IPS-NIHi7 (cell line): ENCODE results near the gene TM9SF2.

Experiments
- DNase-seq: peaks from one replicate; pipeline ENCODE4 v3.0.0; 2012; ENCODE audit warnings: mixed read lengths; ENCODE audit errors: extremely low spot score

TM9SF2 gene

DNA sequence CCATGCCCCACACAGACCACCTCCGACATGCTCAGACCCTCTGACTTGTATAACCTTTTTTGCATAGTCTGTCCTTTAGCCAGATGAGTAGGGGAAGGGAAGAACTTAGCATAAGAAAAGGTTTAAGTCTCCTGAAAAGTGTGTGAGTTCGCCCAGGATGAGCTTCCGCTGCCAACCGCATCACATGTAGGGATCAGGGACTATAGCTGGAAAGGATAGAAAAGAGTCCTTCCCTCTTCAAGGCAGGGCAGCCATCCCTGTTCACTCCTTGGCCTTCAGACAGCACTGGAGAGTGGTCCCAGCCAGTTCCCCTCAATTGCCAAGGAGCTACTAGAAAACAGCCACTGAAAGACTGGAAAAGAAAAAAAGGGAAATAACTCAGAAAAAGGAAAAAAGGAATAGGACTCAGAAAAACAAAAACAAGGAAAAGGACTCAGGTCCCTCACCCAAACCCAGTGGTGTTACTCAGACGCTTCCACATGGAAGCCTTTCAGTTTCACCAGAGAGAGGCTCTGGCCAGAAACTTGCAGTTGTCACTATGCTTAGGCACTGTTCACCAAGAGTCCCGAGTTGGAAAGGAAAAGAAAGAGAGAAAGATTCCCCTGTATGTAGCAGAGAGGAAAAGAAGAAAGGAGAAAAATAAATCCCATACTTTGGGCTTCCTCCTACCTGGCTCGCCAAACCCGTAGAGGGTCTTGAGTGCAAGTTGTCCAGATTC lies 5.6 kb upstream of the TM9SF2 start:
- no peak for DNase-seq

- no peak for DNase-seq
These were observed 4.8 kb upstream of the TM9SF2 start for GRCh38 chr13:99496184-99497142.

- peak; percentile 100 for DNase-seq
These were observed 2.8 kb upstream of the TM9SF2 start for GRCh38 chr13:99498171-99499161.

DNA sequence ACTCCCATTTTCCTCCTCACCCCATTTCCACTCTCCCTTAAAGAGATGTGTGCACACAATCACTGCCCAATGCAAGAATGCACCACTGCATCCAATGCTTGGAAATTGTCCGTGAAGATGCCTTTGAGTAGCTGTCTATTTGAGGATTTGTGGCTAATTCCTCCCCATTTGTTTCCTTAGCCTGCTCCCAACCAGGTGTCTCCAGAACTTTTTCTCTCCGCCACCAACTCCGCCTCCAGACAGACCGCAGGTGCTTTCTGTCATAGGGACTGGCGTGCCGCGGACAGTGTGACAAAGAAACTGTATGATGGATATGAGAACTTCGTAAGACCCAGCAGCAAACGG lies 461 bp upstream of the TM9SF2 start:
- DNase-seq = no peak

- DNase-seq = no peak
These were observed 603 bp downstream of the TM9SF2 start for GRCh38 chr13:99501848-99502301.

- DNase-seq = no peak
These were observed 4.6 kb downstream of the TM9SF2 start for GRCh38 chr13:99505814-99506269.

DNA sequence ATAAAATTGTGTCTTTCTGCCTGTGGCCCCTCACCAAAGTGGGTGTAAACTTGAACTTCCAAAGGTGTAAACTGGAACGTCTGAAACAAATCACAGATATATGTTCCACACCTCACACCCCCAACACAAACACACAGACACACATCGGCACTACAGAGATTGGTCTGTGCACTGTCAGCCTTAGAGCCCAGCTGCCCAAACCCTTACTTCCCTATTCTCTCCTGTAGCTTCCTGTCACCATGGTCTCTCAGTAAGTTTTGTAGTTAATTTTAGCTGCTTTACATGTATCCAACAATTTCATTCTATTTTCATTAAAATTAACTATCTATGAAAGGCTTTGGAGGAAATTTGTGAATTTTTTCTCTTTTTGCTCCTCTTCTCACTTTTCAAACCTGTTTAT lies 5.4 kb downstream of the TM9SF2 start:
- DNase-seq = no peak

GRCh38 chr13:99507054-99507453 lies 5.8 kb downstream of the TM9SF2 start:
- DNase-seq = no peak

GRCh38 chr13:99507551-99507950 lies 6.3 kb downstream of the TM9SF2 start:
- no peak for DNase-seq

- no peak for DNase-seq
These were observed 6.7 kb downstream of the TM9SF2 start for GRCh38 chr13:99507986-99508385.

- DNase-seq = no peak
These were observed 8.2 kb downstream of the TM9SF2 start for GRCh38 chr13:99509479-99509878.

DNA sequence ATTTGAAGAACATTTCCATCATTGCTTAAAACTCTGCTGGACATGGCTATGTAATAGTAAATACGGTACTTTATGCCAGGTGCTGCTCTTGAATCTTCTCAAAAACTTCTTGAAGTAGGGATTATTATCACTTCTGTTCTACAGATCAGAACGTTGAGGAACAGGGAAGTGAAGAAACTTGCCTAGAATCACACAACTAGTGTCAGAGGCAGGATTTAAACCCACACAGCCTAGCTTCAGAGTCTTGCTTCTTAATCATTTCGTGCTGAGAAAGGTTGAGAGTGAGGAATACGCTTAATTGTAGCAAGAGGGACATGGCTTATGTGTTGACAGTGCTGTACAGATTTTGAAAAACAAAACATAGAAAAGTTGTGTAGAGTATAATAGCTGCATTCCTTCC lies 13.5 kb downstream of the TM9SF2 start:
- DNase-seq = no peak

DNA sequence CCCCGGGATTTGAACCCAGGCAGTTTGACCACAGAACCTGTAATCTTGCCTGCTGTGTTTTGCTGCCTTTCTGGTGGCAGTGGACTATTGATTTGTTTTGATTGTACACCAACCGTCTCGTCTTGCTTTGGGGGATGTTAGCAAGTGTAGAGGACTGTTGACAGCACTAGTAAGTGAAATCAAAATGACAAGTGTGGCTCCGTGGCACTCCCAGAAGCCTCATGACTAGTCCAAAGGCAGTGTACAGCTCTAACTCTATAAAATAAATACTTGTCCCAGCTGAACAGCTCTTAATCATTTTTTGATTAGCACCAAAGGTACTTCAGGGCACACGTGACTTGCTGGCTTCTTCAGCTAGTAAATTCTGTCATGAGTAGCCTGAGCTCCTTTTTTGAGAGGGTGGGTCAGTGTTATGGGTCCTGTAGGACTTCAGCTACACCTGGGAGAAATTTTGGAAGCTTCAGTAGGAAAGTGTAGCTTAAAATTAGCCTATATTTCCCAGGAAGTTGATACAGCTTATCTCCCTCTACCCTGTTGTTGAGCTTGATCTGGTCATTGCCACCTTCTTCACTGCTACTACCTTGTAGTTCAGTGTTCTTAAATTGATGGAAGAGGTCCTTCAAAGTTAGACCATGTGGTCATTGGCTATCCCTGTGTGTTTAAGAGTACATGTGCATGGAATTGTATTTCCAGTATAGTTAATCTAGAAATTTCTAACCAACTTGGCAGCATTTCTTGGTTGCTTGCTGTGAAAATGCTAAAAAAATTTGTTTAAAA lies 15.1 kb downstream of the TM9SF2 start:
- no peak for DNase-seq

- no peak for DNase-seq
These were observed 16.3 kb downstream of the TM9SF2 start for GRCh38 chr13:99517577-99517976.

DNA sequence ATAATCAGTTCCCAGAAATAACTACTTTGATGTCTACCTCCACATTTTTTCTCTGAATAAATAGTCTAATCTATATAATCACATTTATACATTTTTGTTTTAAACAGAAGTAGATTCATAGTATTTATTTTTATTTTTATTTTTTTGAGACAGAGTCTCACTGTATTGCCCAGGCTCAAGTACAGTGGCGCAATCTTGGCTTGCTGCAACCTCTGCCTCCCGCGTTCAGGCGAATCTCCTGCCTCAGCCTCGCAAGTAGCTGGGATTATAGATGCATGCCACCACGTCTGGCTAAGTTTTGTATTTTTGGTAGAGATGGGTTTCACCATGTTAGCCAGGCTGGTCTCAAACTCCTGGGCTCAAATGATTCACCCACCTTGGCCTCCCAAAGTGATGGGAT lies 16.7 kb downstream of the TM9SF2 start:
- no peak for DNase-seq

- no peak for DNase-seq
These were observed 21.0 kb downstream of the TM9SF2 start for GRCh38 chr13:99522298-99522697.

DNA sequence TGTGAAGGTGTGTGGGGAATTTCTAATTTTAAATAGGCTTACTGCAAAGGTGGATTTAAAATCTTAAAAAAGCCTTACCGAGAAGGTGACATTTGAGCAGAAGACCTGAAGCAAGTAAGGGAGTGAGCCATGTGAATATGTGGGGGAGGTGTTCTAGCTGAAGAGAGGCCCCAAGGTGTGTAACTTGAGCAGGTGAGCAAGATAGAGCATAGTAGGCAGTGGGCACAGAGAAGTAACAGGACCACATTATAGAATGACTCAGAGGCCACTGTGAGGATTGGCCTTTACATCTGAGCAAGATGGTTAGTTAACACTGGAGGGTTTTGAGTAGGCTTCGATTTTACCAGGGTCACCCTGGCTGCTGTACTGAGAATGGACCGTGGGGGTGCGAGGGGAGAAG lies 22.6 kb downstream of the TM9SF2 start:
- no peak for DNase-seq

- no peak for DNase-seq
These were observed 24.7 kb downstream of the TM9SF2 start for GRCh38 chr13:99525967-99526366.

DNA sequence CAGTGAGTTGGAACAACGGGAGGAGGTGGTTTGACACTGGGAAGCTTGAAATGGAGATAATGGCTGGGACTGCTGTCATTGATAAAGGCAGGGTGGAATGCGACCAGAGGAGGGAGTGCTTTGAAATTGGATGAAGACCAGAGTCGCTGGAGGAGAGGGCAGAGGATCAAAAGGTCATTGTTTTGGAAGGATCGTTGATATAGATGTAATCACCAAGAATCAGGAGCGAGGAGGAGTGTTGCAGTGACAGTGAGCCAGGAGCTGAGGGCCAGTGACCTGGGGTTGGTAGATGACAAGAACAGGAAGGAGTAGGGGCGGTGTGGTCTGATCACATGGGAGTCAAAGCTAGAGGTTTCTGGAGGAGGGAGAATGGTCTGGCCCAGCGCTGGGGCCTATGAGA lies 25.3 kb downstream of the TM9SF2 start:
- peak; percentile 27 for DNase-seq

- DNase-seq = no peak
These were observed 26.0 kb downstream of the TM9SF2 start for GRCh38 chr13:99527301-99527700.

DNA sequence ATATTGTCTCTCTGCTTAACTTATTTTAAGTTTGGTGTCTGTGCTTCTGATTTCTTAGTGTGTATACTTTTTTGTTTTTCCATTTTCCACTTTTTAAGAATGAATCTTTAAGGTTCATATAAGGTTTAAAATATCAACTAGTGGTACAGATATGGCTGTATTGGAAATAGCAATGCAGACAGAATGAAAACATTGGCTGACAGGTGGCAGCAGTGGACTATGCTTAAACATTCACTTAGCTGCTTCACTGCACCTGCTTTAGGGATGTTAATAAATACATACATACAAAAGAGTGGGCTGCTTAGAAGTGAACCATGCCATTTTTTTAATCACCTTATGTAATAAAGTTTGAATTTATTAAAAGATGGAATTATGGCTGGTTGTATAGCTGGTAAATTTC lies 27.3 kb downstream of the TM9SF2 start:
- no peak for DNase-seq
